Ishikawa (cell line): Measurements from ENCODE around the gene TAX1BP1.
A peak's percentile ranks its signal among the peaks of the same experiment; 100 is the strongest.

Source experiments
- CEBPB ChIP-seq: IDR thresholded peaks from 2 replicates; pipeline ENCODE4 v1.6.1; 2012
- CREB1 ChIP-seq: IDR thresholded peaks from 2 replicates; pipeline ENCODE4 v1.6.1; 2012; ENCODE audit warnings: low read depth
- EGR1 ChIP-seq: IDR thresholded peaks from 2 replicates; pipeline ENCODE4 v1.6.1; 2012
- EP300 ChIP-seq: IDR thresholded peaks from 2 replicates; pipeline ENCODE4 v1.6.1; 2012; ENCODE audit warnings: borderline replicate concordance
- FOXM1 ChIP-seq: IDR thresholded peaks from 2 replicates; pipeline ENCODE4 v1.6.1; 2012; ENCODE audit warnings: low read depth, borderline replicate concordance
- NFIC ChIP-seq: IDR thresholded peaks from 2 replicates; pipeline ENCODE4 v1.6.1; 2012
- RAD21 ChIP-seq: IDR thresholded peaks from 2 replicates; pipeline ENCODE4 v1.6.1; 2012; ENCODE audit warnings: low read depth
- TAF1 ChIP-seq: IDR thresholded peaks from 2 replicates; pipeline ENCODE4 v1.6.1; 2012; ENCODE audit warnings: low read depth, mild to moderate bottlenecking
- TCF12 ChIP-seq: IDR thresholded peaks from 2 replicates; pipeline ENCODE4 v1.6.1; 2012; ENCODE audit warnings: low read depth
- TEAD4 ChIP-seq: IDR thresholded peaks from 2 replicates; pipeline ENCODE4 v1.6.1; 2012
- USF1 ChIP-seq: IDR thresholded peaks from 2 replicates; pipeline ENCODE4 v1.6.1; 2012
- YY1 ChIP-seq: IDR thresholded peaks from 2 replicates; pipeline ENCODE4 v1.6.1; 2012; ENCODE audit warnings: low read depth
- ZBTB7A ChIP-seq: IDR thresholded peaks from 2 replicates; pipeline ENCODE4 v1.6.1; 2012; ENCODE audit warnings: low read depth
- TF ChIP-seq, protein P1 (sequence below): IDR thresholded peaks from 2 replicates; pipeline ENCODE4 v1.6.1; 2012
- TF ChIP-seq, protein P2 (sequence below): IDR thresholded peaks from 2 replicates; pipeline ENCODE4 v1.6.1; 2012; ENCODE audit warnings: low read depth, mild to moderate bottlenecking

The TAX1BP1 gene

GRCh38 chr7:27753863-27754262 is 13.9 kb downstream of the TAX1BP1 start:
- TF ChIP-seq TCF12 (no peak), USF1 (peak; percentile 67), TAF1 (no peak)

- TF ChIP-seq TEAD4 (no peak), EP300 (no peak), NFIC (no peak)
Observed at GRCh38 chr7:27756298-27756697, 16.3 kb downstream of the TAX1BP1 start.

GRCh38 chr7:27759491-27759890 is 19.5 kb downstream of the TAX1BP1 start:
- TF ChIP-seq CREB1 (no peak), TEAD4 (no peak), ZBTB7A (no peak), YY1 (no peak), RAD21 (no peak), USF1 (no peak), FOXM1 (no peak), TAF1 (no peak), NFIC (no peak), EP300 (no peak), EGR1 (no peak), TCF12 (no peak), CEBPB (no peak)
- TF ChIP-seq, protein P1, sequence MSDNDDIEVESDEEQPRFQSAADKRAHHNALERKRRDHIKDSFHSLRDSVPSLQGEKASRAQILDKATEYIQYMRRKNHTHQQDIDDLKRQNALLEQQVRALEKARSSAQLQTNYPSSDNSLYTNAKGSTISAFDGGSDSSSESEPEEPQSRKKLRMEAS: no peak
- TF ChIP-seq, protein P2, sequence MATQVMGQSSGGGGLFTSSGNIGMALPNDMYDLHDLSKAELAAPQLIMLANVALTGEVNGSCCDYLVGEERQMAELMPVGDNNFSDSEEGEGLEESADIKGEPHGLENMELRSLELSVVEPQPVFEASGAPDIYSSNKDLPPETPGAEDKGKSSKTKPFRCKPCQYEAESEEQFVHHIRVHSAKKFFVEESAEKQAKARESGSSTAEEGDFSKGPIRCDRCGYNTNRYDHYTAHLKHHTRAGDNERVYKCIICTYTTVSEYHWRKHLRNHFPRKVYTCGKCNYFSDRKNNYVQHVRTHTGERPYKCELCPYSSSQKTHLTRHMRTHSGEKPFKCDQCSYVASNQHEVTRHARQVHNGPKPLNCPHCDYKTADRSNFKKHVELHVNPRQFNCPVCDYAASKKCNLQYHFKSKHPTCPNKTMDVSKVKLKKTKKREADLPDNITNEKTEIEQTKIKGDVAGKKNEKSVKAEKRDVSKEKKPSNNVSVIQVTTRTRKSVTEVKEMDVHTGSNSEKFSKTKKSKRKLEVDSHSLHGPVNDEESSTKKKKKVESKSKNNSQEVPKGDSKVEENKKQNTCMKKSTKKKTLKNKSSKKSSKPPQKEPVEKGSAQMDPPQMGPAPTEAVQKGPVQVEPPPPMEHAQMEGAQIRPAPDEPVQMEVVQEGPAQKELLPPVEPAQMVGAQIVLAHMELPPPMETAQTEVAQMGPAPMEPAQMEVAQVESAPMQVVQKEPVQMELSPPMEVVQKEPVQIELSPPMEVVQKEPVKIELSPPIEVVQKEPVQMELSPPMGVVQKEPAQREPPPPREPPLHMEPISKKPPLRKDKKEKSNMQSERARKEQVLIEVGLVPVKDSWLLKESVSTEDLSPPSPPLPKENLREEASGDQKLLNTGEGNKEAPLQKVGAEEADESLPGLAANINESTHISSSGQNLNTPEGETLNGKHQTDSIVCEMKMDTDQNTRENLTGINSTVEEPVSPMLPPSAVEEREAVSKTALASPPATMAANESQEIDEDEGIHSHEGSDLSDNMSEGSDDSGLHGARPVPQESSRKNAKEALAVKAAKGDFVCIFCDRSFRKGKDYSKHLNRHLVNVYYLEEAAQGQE: no peak

DNA sequence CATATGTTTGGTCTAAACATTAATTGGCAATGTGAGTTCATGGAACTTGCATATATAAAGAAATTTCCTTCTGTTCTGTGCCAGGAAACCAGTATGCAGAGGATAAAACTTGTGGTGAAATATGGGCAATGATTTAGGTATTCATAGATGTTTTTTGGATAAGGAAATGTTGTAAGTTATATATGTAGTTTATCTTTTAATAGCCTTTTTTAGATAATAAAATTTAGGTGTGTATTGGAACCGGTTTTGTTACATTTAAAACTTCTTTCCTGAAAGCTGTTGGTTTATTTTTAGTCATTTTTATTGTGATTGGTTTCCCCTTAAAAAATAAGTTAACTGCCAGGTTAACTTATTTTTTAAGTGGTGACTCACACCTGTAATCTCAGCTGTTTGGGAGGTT is 22.1 kb downstream of the TAX1BP1 start:
- TF ChIP-seq CEBPB: no peak
- no peak for TF ChIP-seq YY1
- no peak for TF ChIP-seq TCF12
- TF ChIP-seq FOXM1: no peak
- no peak for TF ChIP-seq EGR1
- no peak for TF ChIP-seq NFIC
- no peak for TF ChIP-seq ZBTB7A
- TF ChIP-seq EP300: no peak
- TF ChIP-seq RAD21: no peak
- TF ChIP-seq TEAD4: no peak
- TF ChIP-seq USF1: no peak
- no peak for TF ChIP-seq TAF1
- TF ChIP-seq, protein P1: no peak
- no peak for TF ChIP-seq CREB1
- TF ChIP-seq, protein P2: no peak

GRCh38 chr7:27763983-27764508 is 24.1 kb downstream of the TAX1BP1 start:
- TF ChIP-seq NFIC (no peak), USF1 (no peak), FOXM1 (no peak), RAD21 (no peak), TEAD4 (no peak), CEBPB (no peak), TAF1 (no peak), YY1 (no peak)

DNA sequence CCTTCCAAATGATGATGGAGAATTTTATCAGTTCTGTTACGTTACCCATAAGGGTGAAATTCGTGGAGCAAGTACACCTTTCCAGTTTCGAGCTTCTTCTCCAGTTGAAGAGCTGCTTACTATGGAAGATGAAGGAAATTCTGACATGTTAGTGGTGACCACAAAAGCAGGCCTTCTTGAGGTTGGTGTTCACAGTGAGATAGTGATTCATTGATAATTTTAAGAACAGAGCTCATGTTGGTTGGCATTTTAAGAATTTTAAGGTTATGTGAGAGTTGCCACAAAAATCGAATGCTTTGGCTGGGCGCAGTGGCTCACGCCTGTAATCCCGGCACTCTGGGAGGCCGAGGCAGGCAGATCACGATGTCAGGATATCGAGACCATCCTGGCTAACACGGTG is 25.9 kb downstream of the TAX1BP1 start:
- TF ChIP-seq, protein P1: no peak
- TF ChIP-seq TEAD4 (no peak), FOXM1 (no peak), NFIC (no peak), TCF12 (no peak), EP300 (no peak), TAF1 (no peak), EGR1 (no peak), CEBPB (no peak), YY1 (no peak), RAD21 (no peak), ZBTB7A (no peak), CREB1 (no peak), USF1 (no peak)
- TF ChIP-seq, protein P2: no peak
